IMR-90 (cell line): Measurements from ENCODE around the gene ZNF778. TPM values are rescaled to one million over a fixed set of nuclear protein-coding genes. Genes with fewer than 3 reads are reported as not detected.
A peak's percentile ranks its signal among the peaks of the same experiment; 100 is the strongest.

Experiments used
- ATAC-seq: fragments of 200-7000 bp; cut with Tn5 transposase; 2 replicates; pipeline ENCODE4 v1.9.1; 2020; ENCODE audit warnings: low read depth, mild to moderate bottlenecking, moderate library complexity
- BruUV-seq: library from RNA; stranded (reverse); fragments of 400-500 nt; replicated peaks from 2 replicates; lab custom pipeline; 2021; lab: Mats Ljungman, UMichigan
- CTCF ChIA-PET: fragments of 300-600 bp; formaldehyde crosslinking; extraction: SDS; loops from one replicate; lab custom pipeline; 2021; ENCODE audit warnings: antibody characterized with exemption; lab: Yijun Ruan, JAX
- POLR2A ChIA-PET: fragments of 300-600 bp; sonication (Branson Sonifier 250); formaldehyde crosslinking; loops from one replicate; lab custom pipeline; 2022; ENCODE audit warnings: antibody characterized with exemption; ENCODE audit not compliant: unreplicated experiment; lab: Charles Lee
- DNase-seq: peaks from one replicate; pipeline ENCODE4 v3.0.0; 2013
- H2AFZ ChIP-seq: replicated peaks from 2 replicates; pipeline ENCODE3; 2013; ENCODE audit warnings: low read length, mild to moderate bottlenecking; ENCODE audit not compliant: poor library complexity
- H2AK5ac ChIP-seq: 2 replicates; pipeline ENCODE4 v1.6.1; 2013; ENCODE audit warnings: low read depth, low read length, inconsistent platforms
- H2AK9ac ChIP-seq: replicated peaks from 2 replicates; pipeline ENCODE3; 2013; ENCODE audit warnings: mild to moderate bottlenecking, low read depth, low read length, moderate library complexity; ENCODE audit not compliant: poor library complexity
- H2BK120ac ChIP-seq: 2 replicates; pipeline ENCODE4 v1.6.1; 2013; ENCODE audit warnings: low read depth, low read length, inconsistent platforms
- H2BK15ac ChIP-seq: 3 replicates; pipeline ENCODE4 v1.6.1; 2013; ENCODE audit warnings: low read depth, low read length, inconsistent platforms
- H2BK20ac ChIP-seq: 2 replicates; pipeline ENCODE4 v1.6.1; 2013; ENCODE audit warnings: low read depth, mild to moderate bottlenecking, inconsistent platforms, low read length, moderate library complexity
- H2BK5ac ChIP-seq: 2 replicates; pipeline ENCODE4 v1.6.1; 2013; ENCODE audit warnings: mild to moderate bottlenecking, low read depth, low read length, inconsistent platforms; ENCODE audit not compliant: poor library complexity, severe bottlenecking
- H3K14ac ChIP-seq: replicated peaks from 2 replicates; pipeline ENCODE4 v1.6.1; 2013; ENCODE audit warnings: low read depth, low read length, inconsistent platforms
- H3K18ac ChIP-seq: 2 replicates; pipeline ENCODE4 v1.6.1; 2013; ENCODE audit warnings: low read depth, low read length, control low read depth
- H3K23ac ChIP-seq: 2 replicates; pipeline ENCODE4 v1.6.1; 2013; ENCODE audit warnings: low read depth, low read length, inconsistent platforms
- H3K27ac ChIP-seq: 2 replicates; pipeline ENCODE4 v1.5.1; 2013; ENCODE audit warnings: mild to moderate bottlenecking, control low read depth, low read length; ENCODE audit not compliant: insufficient read depth
- H3K27me3 ChIP-seq: 2 replicates; pipeline ENCODE4 v1.6.1; 2013; ENCODE audit warnings: low read length; ENCODE audit not compliant: control insufficient read depth, insufficient read depth
- H3K36me3 ChIP-seq: 2 replicates; pipeline ENCODE4 v1.6.1; 2013; ENCODE audit warnings: low read length, mixed read lengths; ENCODE audit not compliant: control insufficient read depth, insufficient read depth
- H3K4ac ChIP-seq: 2 replicates; pipeline ENCODE4 v1.6.1; 2013; ENCODE audit warnings: low read depth, low read length, inconsistent platforms
- H3K4me1 ChIP-seq: 2 replicates; pipeline ENCODE4 v1.6.1; 2013; ENCODE audit warnings: low read length, mixed read lengths; ENCODE audit not compliant: control insufficient read depth, insufficient read depth
- H3K4me2 ChIP-seq: 2 replicates; pipeline ENCODE4 v1.6.1; 2013; ENCODE audit warnings: low read depth, mild to moderate bottlenecking, control low read depth, low read length, moderate library complexity
- H3K4me3 ChIP-seq: 2 replicates; pipeline ENCODE4 v1.5.1; 2013; ENCODE audit warnings: low read depth, mild to moderate bottlenecking, control low read depth, low read length, moderate library complexity; ENCODE audit not compliant: insufficient read depth
- H3K56ac ChIP-seq: 2 replicates; pipeline ENCODE4 v1.6.1; 2013; ENCODE audit warnings: low read length, inconsistent platforms; ENCODE audit not compliant: insufficient read depth; ENCODE audit errors: extremely low read depth
- H3K79me1 ChIP-seq, 2 experiments: 2 replicates each; pipeline ENCODE4 v1.6.1; 2013; ENCODE audit warnings: low read length in 2 of 2, inconsistent platforms in 1 of 2, low read depth in 1 of 2
- H3K9ac ChIP-seq: 2 replicates; pipeline ENCODE4 v1.6.1; 2013; ENCODE audit warnings: low read depth, low read length, control low read depth
- H3K9me1 ChIP-seq: 2 replicates; pipeline ENCODE4 v1.6.1; 2013; ENCODE audit warnings: low read length, inconsistent platforms; ENCODE audit not compliant: insufficient read depth
- H3K9me3 ChIP-seq: 2 replicates; pipeline ENCODE4 v1.6.1; 2013; ENCODE audit warnings: low read length; ENCODE audit not compliant: control insufficient read depth, insufficient read depth
- H4K20me1 ChIP-seq: 2 replicates; pipeline ENCODE4 v1.6.1; 2013; ENCODE audit warnings: low read length, inconsistent platforms; ENCODE audit not compliant: insufficient read depth
- H4K5ac ChIP-seq: 2 replicates; pipeline ENCODE4 v1.6.1; 2013; ENCODE audit warnings: mild to moderate bottlenecking, low read depth, low read length, control low read depth
- H4K8ac ChIP-seq, 2 experiments: 2 replicates each; pipeline ENCODE4 v1.6.1; 2013; ENCODE audit warnings: low read depth in 2 of 2, low read length in 2 of 2, control low read depth in 1 of 2, inconsistent platforms in 1 of 2
- H4K91ac ChIP-seq: 2 replicates; pipeline ENCODE4 v1.6.1; 2013; ENCODE audit warnings: low read depth, low read length, inconsistent platforms; ENCODE audit not compliant: insufficient read depth
- RCOR1 ChIP-seq: IDR thresholded peaks from 2 replicates; pipeline ENCODE4 v1.6.1; 2012; ENCODE audit warnings: mild to moderate bottlenecking, low read length, improper control_type of control experiment; ENCODE audit not compliant: insufficient replicate concordance
- WGBS, 2 experiments: methylation state at CpG; one replicate each; pipeline versions ENCODE4 v1.1.5 to v1.1.7; 2013; ENCODE audit warnings: missing lambda C conversion rate in 2 of 2; ENCODE audit not compliant: insufficient read length in 1 of 2; ENCODE audit errors: extremely low coverage in 2 of 2; 5-methylcytosine and 5-hydroxymethylcytosine counted together
- dilution Hi-C: fragments of 300-500 bp; cut with HindIII; formaldehyde crosslinking; loops from one replicate; pipeline ENCODE4 v1.14.3; 2018; ENCODE audit warnings: low sequenced_read_pairs; ENCODE audit not compliant: unreplicated experiment
- in situ Hi-C: fragments of 300-500 bp; cut with MboI; formaldehyde crosslinking; loops from 3 replicates; pipeline ENCODE4 v1.14.3; 2019; ENCODE audit warnings: low sequenced_read_pairs, inconsistent platforms, mixed read lengths
- intact Hi-C: fragments of 100-400 bp; cut with micrococcal nuclease; formaldehyde crosslinking; loops from 2 replicates; pipeline ENCODE4 v1.10.0; 2022
- polyA plus RNA-seq, 3 experiments: library from polyadenylated mRNA; depleted of rRNA; stranded (reverse); fragments of >200 nt; gene quantifications; 2 replicates each; pipeline ENCODE4 v1.2.3, GENCODE V29; 2012; ENCODE audit warnings: low replicate concordance in 1 of 3
- total RNA-seq: library from RNA; depleted of rRNA; stranded (reverse); fragments of >200 nt; gene quantifications from 2 replicates; pipeline ENCODE4 v1.2.3, GENCODE V29; 2012
- TF ChIP-seq, protein P1 (sequence below): conservative IDR thresholded peaks from 2 replicates; pipeline ENCODE4 v1.5.1; 2012; ENCODE audit warnings: mild to moderate bottlenecking, low read depth, low read length, improper control_type of control experiment

ZNF778 gene
- total and polyA plus RNA-seq, 2 of the 4 experiments (the other 2 are of a cell fraction) = 5.6 to 9.9 TPM

DNA sequence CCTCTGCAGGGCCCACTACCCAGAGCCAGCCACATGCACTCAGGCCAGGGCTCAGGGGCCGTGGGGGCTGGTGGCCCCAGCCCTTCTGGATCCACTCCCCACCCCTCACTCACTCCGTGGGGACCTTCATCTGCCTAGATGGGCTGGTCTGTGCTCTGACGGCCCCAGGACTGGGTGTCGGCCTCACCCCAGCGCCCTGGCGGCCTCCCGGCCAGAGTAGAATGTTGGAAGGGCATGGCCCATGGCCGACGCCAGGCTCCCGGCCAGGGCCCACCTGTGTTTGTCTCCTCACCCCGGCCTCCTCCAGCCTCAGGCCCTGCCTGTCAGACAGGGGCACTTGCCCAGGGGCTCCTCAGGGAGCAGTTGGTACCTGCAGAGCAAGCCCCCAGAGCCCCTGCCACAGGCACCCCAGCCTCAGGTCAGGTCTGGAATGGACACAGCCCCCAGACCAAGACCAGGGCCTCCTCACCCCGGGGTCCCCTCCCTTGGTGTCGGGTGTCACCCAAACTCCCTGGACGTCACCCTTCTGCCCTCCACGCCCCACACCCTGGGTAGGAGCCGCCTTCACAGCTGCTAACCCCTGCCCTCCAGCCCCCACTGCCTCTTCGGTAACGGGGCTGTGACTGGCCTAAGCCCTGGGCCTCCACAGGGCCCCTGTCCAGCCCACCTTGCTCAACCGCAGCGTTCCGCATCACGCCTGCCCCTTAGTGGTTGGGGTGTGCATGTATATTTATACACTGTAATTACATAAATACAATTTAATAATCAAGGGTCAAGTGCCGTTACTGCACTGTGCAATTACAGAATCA is 48.9 kb upstream of the ZNF778 start:
- Histone ChIP-seq H3K4me3 (no peak overlapping the region), H3K4ac (no peak overlapping the region), H2AK5ac (no peak overlapping the region), H4K91ac (no peak overlapping the region), H4K8ac (no peak overlapping the region), H3K23ac (no peak overlapping the region), H4K5ac (no peak overlapping the region), H2BK120ac (no peak overlapping the region), H2BK20ac (no peak overlapping the region), H3K36me3 (no peaks in the 10 kb centered on the region), H3K27me3 (peaks cover 33% of the 10 kb centered on the region), H3K56ac (no peak overlapping the region), H4K20me1 (no peaks in the 10 kb centered on the region), H3K79me1 (no peaks in the 10 kb centered on the region), H2BK15ac (no peak overlapping the region), H3K9me3 (no peaks in the 10 kb centered on the region), H2AK9ac (peak overlapping the region; percentile 65), H3K27ac (no peak overlapping the region), H3K9me1 (no peaks in the 10 kb centered on the region), H3K9ac (no peak overlapping the region), H3K14ac (no peak overlapping the region), H3K4me2 (no peak overlapping the region), H2BK5ac (no peak overlapping the region), H2AFZ (no peak overlapping the region), H3K4me1 (peaks cover 5% of the 10 kb centered on the region; the same call in 1 of the 2 replicates), H3K18ac (no peak overlapping the region)
- 78% methylated on average over 14 of the region's 23 CpGs; no CpG with 5 or more reads in 1 of the 2 experiments for WGBS, 2 experiments
- no peak for TF ChIP-seq RCOR1
- TF ChIP-seq, protein P1, sequence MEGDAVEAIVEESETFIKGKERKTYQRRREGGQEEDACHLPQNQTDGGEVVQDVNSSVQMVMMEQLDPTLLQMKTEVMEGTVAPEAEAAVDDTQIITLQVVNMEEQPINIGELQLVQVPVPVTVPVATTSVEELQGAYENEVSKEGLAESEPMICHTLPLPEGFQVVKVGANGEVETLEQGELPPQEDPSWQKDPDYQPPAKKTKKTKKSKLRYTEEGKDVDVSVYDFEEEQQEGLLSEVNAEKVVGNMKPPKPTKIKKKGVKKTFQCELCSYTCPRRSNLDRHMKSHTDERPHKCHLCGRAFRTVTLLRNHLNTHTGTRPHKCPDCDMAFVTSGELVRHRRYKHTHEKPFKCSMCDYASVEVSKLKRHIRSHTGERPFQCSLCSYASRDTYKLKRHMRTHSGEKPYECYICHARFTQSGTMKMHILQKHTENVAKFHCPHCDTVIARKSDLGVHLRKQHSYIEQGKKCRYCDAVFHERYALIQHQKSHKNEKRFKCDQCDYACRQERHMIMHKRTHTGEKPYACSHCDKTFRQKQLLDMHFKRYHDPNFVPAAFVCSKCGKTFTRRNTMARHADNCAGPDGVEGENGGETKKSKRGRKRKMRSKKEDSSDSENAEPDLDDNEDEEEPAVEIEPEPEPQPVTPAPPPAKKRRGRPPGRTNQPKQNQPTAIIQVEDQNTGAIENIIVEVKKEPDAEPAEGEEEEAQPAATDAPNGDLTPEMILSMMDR = peak; percentile 9; the same call in 1 of the 2 replicates
- ChIA-PET CTCF (no interaction called here), POLR2A (no interaction called here)
- intact Hi-C loops (no loop called here), in situ Hi-C loops (loop anchor here (10.0 kb wide), 1 partner anchor 424 kb away; no protein-coding TSS in a partner anchor), dilution Hi-C loops (no loop called here)
- DNase-seq = no peak
- no peak for ATAC-seq
- BruUV-seq = no TSS peak
